HCT116 (cell line): ENCODE results near the gene SPATA7. TPM values are rescaled to one million over a fixed set of nuclear protein-coding genes. Genes with fewer than 3 reads are reported as not detected.

Experiments used
- ATAC-seq: fragments of 200-7000 bp; cut with Tn5 transposase; 2 replicates; pipeline ENCODE4 v1.9.1; 2020; ENCODE audit warnings: mild to moderate bottlenecking, moderate library complexity
- Bru-seq: library from RNA; stranded (reverse); fragments of 400-500 nt; gene quantifications from one replicate; lab custom pipeline; 2021; lab: Mats Ljungman, UMichigan
- BruChase-seq, 2 experiments: library from RNA; stranded (reverse); fragments of 400-500 nt; gene quantifications; one replicate each; lab custom pipeline; 2021; lab: Mats Ljungman, UMichigan
- BruUV-seq: library from RNA; stranded (reverse); fragments of 400-500 nt; replicated peaks from 2 replicates; lab custom pipeline; 2021; lab: Mats Ljungman, UMichigan
- CTCF ChIA-PET: fragments of 300-600 bp; sonication (Branson Sonifier 250); formaldehyde crosslinking; loops from one replicate; lab custom pipeline; 2021; ENCODE audit warnings: antibody characterized with exemption; lab: Charles Lee
- POLR2A ChIA-PET: fragments of 300-600, 350-600 bp; sonication (Branson Sonifier 250); formaldehyde crosslinking; loops from one replicate; lab custom pipeline; 2021; ENCODE audit warnings: antibody characterized with exemption; lab: Charles Lee
- RAD21 ChIA-PET, 2 experiments: fragments of 300-600 bp; sonication (Branson Sonifier 250); formaldehyde crosslinking; loops; one replicate each; lab custom pipeline; 2023; ENCODE audit warnings: low total read pairs in 2 of 2; ENCODE audit not compliant: uncharacterized antibody in 2 of 2, unreplicated experiment in 2 of 2, low non-redundant PET in 1 of 2; lab: Charles Lee
- DNase-seq: peaks from one replicate; pipeline ENCODE4 v3.0.0-alpha.2; 2010; ENCODE audit warnings: low read depth, low spot score
- H2AFZ ChIP-seq: fragments of 200-600 bp; shearing (Covaris generic), sonication (generic); 2 replicates; pipeline ENCODE4 v1.6.1; 2017; ENCODE audit warnings: low read depth, mixed run types, mixed read lengths, antibody characterized with exemption, low read length; ENCODE audit not compliant: poor library complexity, severe bottlenecking
- H3K27ac ChIP-seq: 2 replicates; pipeline ENCODE4 v1.5.1; 2012; ENCODE audit warnings: low read depth, low read length
- H3K27me3 ChIP-seq: fragments of 200-600 bp; sonication (generic); 2 replicates; pipeline ENCODE4 v1.6.1; 2016; ENCODE audit warnings: mixed run types, low read length, mixed read lengths; ENCODE audit not compliant: insufficient read depth
- H3K36me3 ChIP-seq, 2 experiments: fragments of 200-500 bp in 1 of 2; fragments of 200-600 bp in 1 of 2; sonication (Bioruptor generic) in 1 of 2; sonication (generic) in 1 of 2; 2 replicates each; pipeline versions ENCODE4 v1.5.1 to v1.6.1; 2014 to 2016; ENCODE audit warnings: low read length in 2 of 2, inconsistent platforms in 1 of 2, mixed read lengths in 1 of 2, mixed run types in 1 of 2; ENCODE audit not compliant: insufficient read depth in 2 of 2, control insufficient read depth in 1 of 2
- H3K4me1 ChIP-seq, 2 experiments: fragments of 200-600 bp in 1 of 2; sonication (generic) in 1 of 2; 2 replicates each; pipeline versions ENCODE4 v1.5.1 to v1.6.1; 2012 to 2017; ENCODE audit warnings: low read length in 2 of 2, inconsistent platforms in 1 of 2, mild to moderate bottlenecking in 1 of 2, mixed read lengths in 1 of 2, mixed run types in 1 of 2, moderate library complexity in 1 of 2; ENCODE audit not compliant: insufficient read depth in 2 of 2, control insufficient read depth in 1 of 2
- H3K4me2 ChIP-seq: fragments of 200-600 bp; sonication (generic); 2 replicates; pipeline ENCODE4 v1.6.1; 2017; ENCODE audit warnings: mixed run types, low read length, mixed read lengths
- H3K4me3 ChIP-seq, 2 experiments: fragments of 200-600 bp in 1 of 2; sonication (generic) in 1 of 2; replicated peaks in 1 of 2; 2 replicates each; pipeline ENCODE4 v1.5.1; 2011 to 2016; ENCODE audit warnings: low read length in 2 of 2, control low read depth in 1 of 2, low read depth in 1 of 2, mild to moderate bottlenecking in 1 of 2, mixed read lengths in 1 of 2, mixed run types in 1 of 2
- H3K79me2 ChIP-seq: fragments of 200-600 bp; sonication (generic); 2 replicates; pipeline ENCODE4 v1.6.1; 2017; ENCODE audit warnings: mild to moderate bottlenecking, mixed run types, low read length, moderate library complexity, mixed read lengths; ENCODE audit not compliant: insufficient read depth
- H3K9ac ChIP-seq: fragments of 200-600 bp; sonication (generic); 2 replicates; pipeline ENCODE4 v1.6.1; 2016; ENCODE audit warnings: low read length, mixed read lengths
- H3K9me2 ChIP-seq: fragments of 200-600 bp; sonication (generic), shearing (Covaris generic); 2 replicates; pipeline ENCODE4 v1.6.1; 2017; ENCODE audit warnings: mixed run types, mild to moderate bottlenecking, moderate library complexity; ENCODE audit not compliant: insufficient read depth
- H3K9me3 ChIP-seq, 2 experiments: fragments of 200-500 bp in 1 of 2; fragments of 200-600 bp in 1 of 2; sonication (Bioruptor generic) in 1 of 2; sonication (generic) in 1 of 2; 2 replicates each; pipeline ENCODE4 v1.6.1; 2014 to 2017; ENCODE audit warnings: low read length in 2 of 2, mixed read lengths in 2 of 2, inconsistent platforms in 1 of 2, low read depth in 1 of 2, mild to moderate bottlenecking in 1 of 2, mixed run types in 1 of 2, moderate library complexity in 1 of 2; ENCODE audit not compliant: control insufficient read depth in 1 of 2, insufficient read depth in 1 of 2
- H4K20me1 ChIP-seq: fragments of 200-600 bp; sonication (generic), shearing (Covaris generic); 2 replicates; pipeline ENCODE4 v1.6.1; 2017; ENCODE audit warnings: mixed run types, mild to moderate bottlenecking, moderate library complexity; ENCODE audit not compliant: insufficient read depth
- ATF3 ChIP-seq: IDR thresholded peaks from 2 replicates; pipeline ENCODE4 v1.6.1; 2012
- CEBPB ChIP-seq: IDR thresholded peaks from 2 replicates; pipeline ENCODE4 v1.6.1; 2012; ENCODE audit warnings: low read depth
- EGR1 ChIP-seq: IDR thresholded peaks from 2 replicates; pipeline ENCODE4 v1.6.1; 2012; ENCODE audit warnings: low read depth
- FOSL1 ChIP-seq: IDR thresholded peaks from 2 replicates; pipeline ENCODE4 v1.6.1; 2012; ENCODE audit warnings: low read depth
- POLR2A ChIP-seq: IDR thresholded peaks from 2 replicates; pipeline ENCODE4 v1.7.0; 2011; ENCODE audit warnings: borderline replicate concordance; ENCODE audit not compliant: insufficient read depth, insufficient read length; ENCODE audit errors: extremely low read depth
- POLR2AphosphoS5 ChIP-seq: IDR thresholded peaks from 2 replicates; pipeline ENCODE4 v1.6.1; 2011; ENCODE audit warnings: mild to moderate bottlenecking, low read depth, low read length, moderate library complexity
- SIN3A ChIP-seq: IDR thresholded peaks from 2 replicates; pipeline ENCODE4 v1.6.1; 2012; ENCODE audit warnings: low read depth
- SRF ChIP-seq: IDR thresholded peaks from 2 replicates; pipeline ENCODE4 v1.6.1; 2012; ENCODE audit warnings: low read depth
- ZFX ChIP-seq: fragments of 450-650 bp; IDR thresholded peaks from 2 replicates; pipeline ENCODE4 v1.6.1; 2017
- intact Hi-C: fragments of 100-400 bp; cut with micrococcal nuclease; formaldehyde crosslinking; loops from 2 replicates; pipeline ENCODE4 v1.10.0; 2022
- long read RNA-seq: library from polyadenylated mRNA; unstranded; transcript quantifications from one replicate; pipeline ENCODE4 v2.0.0, GENCODE V29; 2021; ENCODE audit not compliant: unreplicated experiment
- polyA plus RNA-seq: library from polyadenylated mRNA; unstranded; fragments of >200 nt; gene quantifications from 2 replicates; pipeline ENCODE4 v1.2.1, GENCODE V29; 2012; ENCODE audit warnings: missing spikeins
- total RNA-seq: library from RNA; stranded (reverse); gene quantifications from one replicate; pipeline ENCODE4 v1.2.1, GENCODE V29; 2021; ENCODE audit not compliant: unreplicated experiment

Gene SPATA7
- total RNA-seq, result 6.2 TPM
- polyA plus RNA-seq, result 3.8 and 4.0 TPM in 2 replicates
- percentile 56 among the genes with signal in this experiment for Bru-seq, nascent RNA
- percentile 48 among the genes with signal in this experiment for BruChase-seq, experiment 1, labeled RNA remaining after a 6-hour chase
- BruChase-seq, experiment 2, labeled RNA remaining after a 2-hour chase, result percentile 69 among the genes with signal in this experiment
- long read RNA-seq, transcript SPATA7-203 (12 exons, 2,123 nt), result major isoform, 7 of 15 reads
- long read RNA-seq, partial matches to known transcripts, result 1 of 15 reads
- long read RNA-seq, other reads (novel, unspliced or antisense), result 5 of 15 reads

- Histone ChIP-seq H3K36me3 (no peaks in the 10 kb centered on the region), H3K79me2 (no peaks in the 10 kb centered on the region), H4K20me1 (no peaks in the 10 kb centered on the region), H3K9ac (peak within 1 kb of the TSS; percentile 68), H3K27ac (peak within 1 kb of the TSS; percentile 49; the same call in 1 of the 2 replicates), H3K9me3 (no peaks in the 10 kb centered on the region), H3K9me2 (no peaks in the 10 kb centered on the region), H3K4me3 (peak within 1 kb of the TSS; percentile 77 to 94), H3K4me2 (peak within 1 kb of the TSS; percentile 90), H3K4me1 (peaks cover 4 to 11% of the 10 kb centered on the region in 2 experiments; a peak in 2 of 4 replicates), H2AFZ (peak within 1 kb of the TSS; percentile 94), H3K27me3 (no peaks in the 10 kb centered on the region; the same call in 1 of the 2 replicates)
- ChIA-PET CTCF (no interaction called here), RAD21 (no interaction called here), POLR2A (no interaction called here)
- DNase-seq, result peak; percentile 73
- no peak for TF ChIP-seq FOSL1
- TF ChIP-seq EGR1, result no peak
- peak; percentile 92 for TF ChIP-seq POLR2AphosphoS5
- TF ChIP-seq ZFX, result peak; percentile 52; the same call in 1 of the 2 replicates
- TF ChIP-seq SRF, result peak; percentile 59; the same call in 1 of the 2 replicates
- TF ChIP-seq SIN3A, result peak; percentile 61
- TF ChIP-seq CEBPB, result no peak
- no peak for TF ChIP-seq ATF3
- peak; percentile 73 for TF ChIP-seq POLR2A
- no TSS peak for BruUV-seq
- ATAC-seq, result peak; percentile 99
- intact Hi-C loops, result no loop called here
These were observed at the start of gene SPATA7 for GRCh38 chr14:88385212-88386101. SPATA7 (plus strand) TSS chr14:88385657; CDS start chr14:88385819, 162 bp downstream.
